WTC11 (cell line): ENCODE results near the gene UBE2J1. TPM values are rescaled to one million over a fixed set of nuclear protein-coding genes. Genes with fewer than 3 reads are reported as not detected.

Source experiments
- ATAC-seq: fragments of 200-7000 bp; cut with Tn5 transposase; 2 replicates; pipeline ENCODE4 v1.10.0; 2021; ENCODE audit warnings: mild to moderate bottlenecking, moderate library complexity
- CTCF ChIA-PET: fragments of 300-600 bp; sonication (Branson Sonifier 250); formaldehyde crosslinking; loops from one replicate; lab custom pipeline; 2021; ENCODE audit warnings: antibody characterized with exemption; lab: Charles Lee
- POLR2A ChIA-PET: fragments of 350-600 bp; sonication (Branson Sonifier 250); formaldehyde crosslinking; loops from one replicate; lab custom pipeline; 2021; ENCODE audit warnings: antibody characterized with exemption; lab: Charles Lee
- DNase-seq: peaks from one replicate; pipeline ENCODE4 v3.0.0; 2021; ENCODE audit warnings: low spot score
- H3K27ac Mint-ChIP-seq: 2 replicates; pipeline ENCODE4 v1.8.0; 2021; ENCODE audit warnings: mixed read lengths
- H3K27me3 Mint-ChIP-seq: 2 replicates; pipeline ENCODE4 v1.8.0; 2021; ENCODE audit warnings: low read depth, mild to moderate bottlenecking, moderate library complexity, mixed read lengths
- H3K36me3 Mint-ChIP-seq: 2 replicates; pipeline ENCODE4 v1.8.0; 2021; ENCODE audit warnings: mixed read lengths
- H3K4me1 Mint-ChIP-seq: 2 replicates; pipeline ENCODE4 v1.8.0; 2022; ENCODE audit warnings: mixed read lengths
- H3K4me3 Mint-ChIP-seq: 2 replicates; pipeline ENCODE4 v1.8.0; 2021; ENCODE audit warnings: mild to moderate bottlenecking, moderate library complexity, mixed read lengths
- H3K9me3 Mint-ChIP-seq: 2 replicates; pipeline ENCODE4 v1.8.0; 2021; ENCODE audit warnings: mixed read lengths
- ATF1 ChIP-seq: sonication (generic); formaldehyde crosslinking; IDR thresholded peaks from 2 replicates; pipeline ENCODE4 v1.8.1; 2023; ENCODE audit warnings: mild to moderate bottlenecking, moderate library complexity, missing genetic modification reagents
- EMX1 ChIP-seq: fragments of 250-450 bp; sonication (Bioruptor Pico); IDR thresholded peaks from 2 replicates; pipeline ENCODE4 v1.8.0; 2021; ENCODE audit warnings: mild to moderate bottlenecking
- GRHL2 ChIP-seq: fragments of 250-450 bp; sonication (Bioruptor Pico); IDR thresholded peaks from 2 replicates; pipeline ENCODE4 v1.8.0; 2022; ENCODE audit warnings: mild to moderate bottlenecking, moderate library complexity; ENCODE audit not compliant: insufficient replicate concordance, severe bottlenecking
- IRF2 ChIP-seq: sonication (generic); formaldehyde crosslinking; IDR thresholded peaks from 2 replicates; pipeline ENCODE4 v1.8.0; 2022; ENCODE audit warnings: low read depth, missing genetic modification reagents, borderline replicate concordance
- JAZF1 ChIP-seq: fragments of 250-450 bp; sonication (Bioruptor Pico); IDR thresholded peaks from 2 replicates; pipeline ENCODE4 v1.9.0; 2021; ENCODE audit warnings: moderate library complexity, mild to moderate bottlenecking, inconsistent platforms
- JUN ChIP-seq: sonication (generic); formaldehyde crosslinking; IDR thresholded peaks from 2 replicates; pipeline ENCODE4 v1.8.0; 2023; ENCODE audit warnings: mild to moderate bottlenecking, missing genetic modification reagents
- MXD4 ChIP-seq: fragments of 250-450 bp; sonication (Bioruptor Pico); IDR thresholded peaks from 2 replicates; pipeline ENCODE4 v1.8.0; 2021; ENCODE audit warnings: mild to moderate bottlenecking, moderate library complexity, borderline replicate concordance
- PRRX2 ChIP-seq: fragments of 250-450 bp; sonication (Bioruptor Pico); IDR thresholded peaks from 2 replicates; pipeline ENCODE4 v1.8.0; 2021; ENCODE audit warnings: mild to moderate bottlenecking
- TP53 ChIP-seq: sonication (generic); formaldehyde crosslinking; IDR thresholded peaks from 2 replicates; pipeline ENCODE4 v1.8.1; 2023; ENCODE audit warnings: mild to moderate bottlenecking, missing genetic modification reagents
- ZBTB21 ChIP-seq: sonication (generic); formaldehyde crosslinking; IDR thresholded peaks from 2 replicates; pipeline ENCODE4 v1.8.1; 2023; ENCODE audit warnings: mild to moderate bottlenecking, missing genetic modification reagents, borderline replicate concordance
- ZNF138 ChIP-seq: sonication (generic); formaldehyde crosslinking; conservative IDR thresholded peaks from 2 replicates; pipeline ENCODE4 v1.8.1; 2022; ENCODE audit warnings: mild to moderate bottlenecking, moderate library complexity, missing genetic modification reagents
- ZNF219 ChIP-seq: sonication (generic); formaldehyde crosslinking; IDR thresholded peaks from 2 replicates; pipeline ENCODE4 v1.8.0; 2023; ENCODE audit warnings: missing genetic modification reagents, mild to moderate bottlenecking, borderline replicate concordance
- total RNA-seq: library from RNA; stranded (reverse); gene quantifications from 3 replicates; pipeline ENCODE4 v1.2.3, GENCODE V29; 2021
- TF ChIP-seq, protein P1 (sequence below): sonication (generic); formaldehyde crosslinking; IDR thresholded peaks from 2 replicates; pipeline ENCODE4 v1.8.0; 2022; ENCODE audit warnings: mild to moderate bottlenecking, missing genetic modification reagents
- TF ChIP-seq, protein P2 (sequence below): sonication (generic); formaldehyde crosslinking; IDR thresholded peaks from 2 replicates; pipeline ENCODE4 v1.8.1; 2022; ENCODE audit warnings: mild to moderate bottlenecking, moderate library complexity, missing genetic modification reagents
- TF ChIP-seq, protein P3 (sequence below): sonication (generic); formaldehyde crosslinking; IDR thresholded peaks from 2 replicates; pipeline ENCODE4 v1.8.1; 2022; ENCODE audit warnings: missing genetic modification reagents, borderline replicate concordance
- TF ChIP-seq, protein P4 (sequence below): sonication (generic); formaldehyde crosslinking; IDR thresholded peaks from 2 replicates; pipeline ENCODE4 v1.8.0; 2023; ENCODE audit warnings: missing genetic modification reagents
- TF ChIP-seq, protein P5 (sequence below): fragments of 250-450 bp; sonication (Bioruptor Pico); IDR thresholded peaks from 2 replicates; pipeline ENCODE4 v1.9.0; 2021; ENCODE audit warnings: mild to moderate bottlenecking
- TF ChIP-seq, protein P6 (sequence below): sonication (generic); formaldehyde crosslinking; IDR thresholded peaks from 2 replicates; pipeline ENCODE4 v1.8.0; 2022; ENCODE audit warnings: mild to moderate bottlenecking, missing genetic modification reagents
- TF ChIP-seq, protein P7 (sequence below): sonication (generic); formaldehyde crosslinking; IDR thresholded peaks from 2 replicates; pipeline ENCODE4 v1.8.1; 2022; ENCODE audit warnings: low read depth, mild to moderate bottlenecking, moderate library complexity, missing genetic modification reagents, borderline replicate concordance
- TF ChIP-seq, protein P8 (sequence below): sonication (generic); formaldehyde crosslinking; IDR thresholded peaks from 2 replicates; pipeline ENCODE4 v1.8.1; 2023; ENCODE audit warnings: mild to moderate bottlenecking, missing genetic modification reagents

UBE2J1 gene
- total RNA-seq, 1 experiment from 2014 or later: 12.3 TPM

DNA sequence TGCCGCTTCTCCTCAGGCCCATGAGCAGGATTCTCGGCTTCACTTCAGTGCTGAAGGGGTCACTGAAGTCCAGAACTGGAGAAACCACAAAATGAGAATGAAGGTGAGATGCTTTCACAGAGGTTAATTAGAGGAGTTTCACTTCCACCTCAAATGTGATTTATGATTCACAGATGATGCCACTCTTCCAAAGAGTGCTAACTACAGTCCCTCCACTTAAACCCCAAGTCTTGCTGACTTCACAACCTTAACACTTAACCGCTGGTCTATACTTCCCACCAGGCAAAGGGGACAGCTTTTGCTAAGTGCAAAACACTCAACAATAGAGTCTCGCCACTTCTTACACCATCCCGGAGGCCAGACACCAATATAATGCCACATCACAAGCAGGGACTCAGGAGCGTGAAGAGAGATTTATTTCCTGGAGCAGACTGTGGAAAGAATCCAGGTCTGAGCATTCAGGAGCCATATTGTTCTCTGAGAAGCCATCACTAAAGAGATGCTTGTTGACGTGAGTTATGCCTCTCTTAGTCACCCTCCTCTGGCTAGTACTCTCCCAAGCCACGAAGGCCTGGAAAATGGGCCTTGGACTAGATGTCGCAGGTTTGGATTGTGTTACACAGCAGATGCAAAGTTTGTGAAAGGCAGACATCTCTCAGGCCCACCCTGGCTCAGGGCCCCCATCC, 35.1 kb upstream of the UBE2J1 start (continued):
- TF ChIP-seq PRRX2 (CRISPR knock-in tag) (no peak), EMX1 (CRISPR knock-in tag) (no peak)

DNA sequence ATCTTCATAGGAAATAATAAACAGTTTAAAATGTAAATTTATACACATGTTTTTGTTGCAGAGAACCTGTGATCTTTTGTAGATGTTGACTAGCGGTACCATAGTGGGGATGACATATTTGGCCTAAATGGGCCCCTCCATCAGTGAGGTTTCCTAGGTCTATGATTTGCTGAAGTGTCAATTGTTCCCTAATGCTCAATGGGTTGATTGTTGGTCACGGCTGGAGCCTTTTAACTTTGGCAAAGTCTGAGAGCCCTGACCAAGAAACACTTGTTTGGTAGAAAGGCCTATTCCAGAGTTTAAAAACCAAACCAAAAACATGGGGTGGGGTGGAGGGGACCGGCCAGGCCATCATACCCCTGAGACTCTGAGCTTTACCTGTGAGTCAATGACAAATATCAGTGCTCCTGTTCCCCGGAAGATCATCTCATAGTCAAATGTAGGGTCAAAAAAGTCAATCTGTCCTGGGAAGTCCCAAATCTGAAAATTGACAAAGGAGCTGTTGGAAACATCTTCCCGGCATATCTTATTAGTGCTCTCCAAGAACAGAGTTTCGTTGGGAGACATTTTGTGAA, 34.5 kb upstream of the UBE2J1 start:
- no peak for TF ChIP-seq GRHL2 (CRISPR knock-in tag)
- TF ChIP-seq, protein P1, sequence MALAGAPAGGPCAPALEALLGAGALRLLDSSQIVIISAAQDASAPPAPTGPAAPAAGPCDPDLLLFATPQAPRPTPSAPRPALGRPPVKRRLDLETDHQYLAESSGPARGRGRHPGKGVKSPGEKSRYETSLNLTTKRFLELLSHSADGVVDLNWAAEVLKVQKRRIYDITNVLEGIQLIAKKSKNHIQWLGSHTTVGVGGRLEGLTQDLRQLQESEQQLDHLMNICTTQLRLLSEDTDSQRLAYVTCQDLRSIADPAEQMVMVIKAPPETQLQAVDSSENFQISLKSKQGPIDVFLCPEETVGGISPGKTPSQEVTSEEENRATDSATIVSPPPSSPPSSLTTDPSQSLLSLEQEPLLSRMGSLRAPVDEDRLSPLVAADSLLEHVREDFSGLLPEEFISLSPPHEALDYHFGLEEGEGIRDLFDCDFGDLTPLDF (CRISPR knock-in tag): no peak
- TF ChIP-seq ATF1 (CRISPR knock-in tag): no peak
- TF ChIP-seq, protein P2, sequence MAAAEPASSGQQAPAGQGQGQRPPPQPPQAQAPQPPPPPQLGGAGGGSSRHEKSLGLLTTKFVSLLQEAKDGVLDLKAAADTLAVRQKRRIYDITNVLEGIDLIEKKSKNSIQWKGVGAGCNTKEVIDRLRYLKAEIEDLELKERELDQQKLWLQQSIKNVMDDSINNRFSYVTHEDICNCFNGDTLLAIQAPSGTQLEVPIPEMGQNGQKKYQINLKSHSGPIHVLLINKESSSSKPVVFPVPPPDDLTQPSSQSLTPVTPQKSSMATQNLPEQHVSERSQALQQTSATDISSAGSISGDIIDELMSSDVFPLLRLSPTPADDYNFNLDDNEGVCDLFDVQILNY (CRISPR knock-in tag): no peak
- TF ChIP-seq MXD4 (CRISPR knock-in tag): no peak
- no peak for TF ChIP-seq IRF2 (CRISPR knock-in tag)
- TF ChIP-seq, protein P3, sequence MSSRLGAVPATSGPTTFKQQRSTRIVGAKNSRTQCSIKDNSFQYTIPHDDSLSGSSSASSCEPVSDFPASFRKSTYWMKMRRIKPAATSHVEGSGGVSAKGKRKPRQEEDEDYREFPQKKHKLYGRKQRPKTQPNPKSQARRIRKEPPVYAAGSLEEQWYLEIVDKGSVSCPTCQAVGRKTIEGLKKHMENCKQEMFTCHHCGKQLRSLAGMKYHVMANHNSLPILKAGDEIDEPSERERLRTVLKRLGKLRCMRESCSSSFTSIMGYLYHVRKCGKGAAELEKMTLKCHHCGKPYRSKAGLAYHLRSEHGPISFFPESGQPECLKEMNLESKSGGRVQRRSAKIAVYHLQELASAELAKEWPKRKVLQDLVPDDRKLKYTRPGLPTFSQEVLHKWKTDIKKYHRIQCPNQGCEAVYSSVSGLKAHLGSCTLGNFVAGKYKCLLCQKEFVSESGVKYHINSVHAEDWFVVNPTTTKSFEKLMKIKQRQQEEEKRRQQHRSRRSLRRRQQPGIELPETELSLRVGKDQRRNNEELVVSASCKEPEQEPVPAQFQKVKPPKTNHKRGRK (CRISPR knock-in tag): no peak
- TF ChIP-seq, protein P4, sequence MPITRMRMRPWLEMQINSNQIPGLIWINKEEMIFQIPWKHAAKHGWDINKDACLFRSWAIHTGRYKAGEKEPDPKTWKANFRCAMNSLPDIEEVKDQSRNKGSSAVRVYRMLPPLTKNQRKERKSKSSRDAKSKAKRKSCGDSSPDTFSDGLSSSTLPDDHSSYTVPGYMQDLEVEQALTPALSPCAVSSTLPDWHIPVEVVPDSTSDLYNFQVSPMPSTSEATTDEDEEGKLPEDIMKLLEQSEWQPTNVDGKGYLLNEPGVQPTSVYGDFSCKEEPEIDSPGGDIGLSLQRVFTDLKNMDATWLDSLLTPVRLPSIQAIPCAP (CRISPR knock-in tag): no peak
- TF ChIP-seq ZNF219 (CRISPR knock-in tag): no peak
- TF ChIP-seq, protein P5, sequence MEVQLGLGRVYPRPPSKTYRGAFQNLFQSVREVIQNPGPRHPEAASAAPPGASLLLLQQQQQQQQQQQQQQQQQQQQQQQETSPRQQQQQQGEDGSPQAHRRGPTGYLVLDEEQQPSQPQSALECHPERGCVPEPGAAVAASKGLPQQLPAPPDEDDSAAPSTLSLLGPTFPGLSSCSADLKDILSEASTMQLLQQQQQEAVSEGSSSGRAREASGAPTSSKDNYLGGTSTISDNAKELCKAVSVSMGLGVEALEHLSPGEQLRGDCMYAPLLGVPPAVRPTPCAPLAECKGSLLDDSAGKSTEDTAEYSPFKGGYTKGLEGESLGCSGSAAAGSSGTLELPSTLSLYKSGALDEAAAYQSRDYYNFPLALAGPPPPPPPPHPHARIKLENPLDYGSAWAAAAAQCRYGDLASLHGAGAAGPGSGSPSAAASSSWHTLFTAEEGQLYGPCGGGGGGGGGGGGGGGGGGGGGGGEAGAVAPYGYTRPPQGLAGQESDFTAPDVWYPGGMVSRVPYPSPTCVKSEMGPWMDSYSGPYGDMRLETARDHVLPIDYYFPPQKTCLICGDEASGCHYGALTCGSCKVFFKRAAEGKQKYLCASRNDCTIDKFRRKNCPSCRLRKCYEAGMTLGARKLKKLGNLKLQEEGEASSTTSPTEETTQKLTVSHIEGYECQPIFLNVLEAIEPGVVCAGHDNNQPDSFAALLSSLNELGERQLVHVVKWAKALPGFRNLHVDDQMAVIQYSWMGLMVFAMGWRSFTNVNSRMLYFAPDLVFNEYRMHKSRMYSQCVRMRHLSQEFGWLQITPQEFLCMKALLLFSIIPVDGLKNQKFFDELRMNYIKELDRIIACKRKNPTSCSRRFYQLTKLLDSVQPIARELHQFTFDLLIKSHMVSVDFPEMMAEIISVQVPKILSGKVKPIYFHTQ: no peak
- no peak for TF ChIP-seq ZNF138
- TF ChIP-seq, protein P6, sequence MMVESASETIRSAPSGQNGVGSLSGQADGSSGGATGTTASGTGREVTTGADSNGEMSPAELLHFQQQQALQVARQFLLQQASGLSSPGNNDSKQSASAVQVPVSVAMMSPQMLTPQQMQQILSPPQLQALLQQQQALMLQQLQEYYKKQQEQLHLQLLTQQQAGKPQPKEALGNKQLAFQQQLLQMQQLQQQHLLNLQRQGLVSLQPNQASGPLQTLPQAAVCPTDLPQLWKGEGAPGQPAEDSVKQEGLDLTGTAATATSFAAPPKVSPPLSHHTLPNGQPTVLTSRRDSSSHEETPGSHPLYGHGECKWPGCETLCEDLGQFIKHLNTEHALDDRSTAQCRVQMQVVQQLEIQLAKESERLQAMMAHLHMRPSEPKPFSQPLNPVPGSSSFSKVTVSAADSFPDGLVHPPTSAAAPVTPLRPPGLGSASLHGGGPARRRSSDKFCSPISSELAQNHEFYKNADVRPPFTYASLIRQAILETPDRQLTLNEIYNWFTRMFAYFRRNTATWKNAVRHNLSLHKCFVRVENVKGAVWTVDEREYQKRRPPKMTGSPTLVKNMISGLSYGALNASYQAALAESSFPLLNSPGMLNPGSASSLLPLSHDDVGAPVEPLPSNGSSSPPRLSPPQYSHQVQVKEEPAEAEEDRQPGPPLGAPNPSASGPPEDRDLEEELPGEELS (CRISPR knock-in tag): no peak
- TF ChIP-seq TP53 (CRISPR knock-in tag): no peak
- TF ChIP-seq, protein P7, sequence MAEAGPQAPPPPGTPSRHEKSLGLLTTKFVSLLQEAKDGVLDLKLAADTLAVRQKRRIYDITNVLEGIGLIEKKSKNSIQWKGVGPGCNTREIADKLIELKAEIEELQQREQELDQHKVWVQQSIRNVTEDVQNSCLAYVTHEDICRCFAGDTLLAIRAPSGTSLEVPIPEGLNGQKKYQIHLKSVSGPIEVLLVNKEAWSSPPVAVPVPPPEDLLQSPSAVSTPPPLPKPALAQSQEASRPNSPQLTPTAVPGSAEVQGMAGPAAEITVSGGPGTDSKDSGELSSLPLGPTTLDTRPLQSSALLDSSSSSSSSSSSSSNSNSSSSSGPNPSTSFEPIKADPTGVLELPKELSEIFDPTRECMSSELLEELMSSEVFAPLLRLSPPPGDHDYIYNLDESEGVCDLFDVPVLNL: no peak
- no peak for TF ChIP-seq JAZF1 (CRISPR knock-in tag)
- TF ChIP-seq ZBTB21 (CRISPR knock-in tag): no peak
- TF ChIP-seq, protein P8, sequence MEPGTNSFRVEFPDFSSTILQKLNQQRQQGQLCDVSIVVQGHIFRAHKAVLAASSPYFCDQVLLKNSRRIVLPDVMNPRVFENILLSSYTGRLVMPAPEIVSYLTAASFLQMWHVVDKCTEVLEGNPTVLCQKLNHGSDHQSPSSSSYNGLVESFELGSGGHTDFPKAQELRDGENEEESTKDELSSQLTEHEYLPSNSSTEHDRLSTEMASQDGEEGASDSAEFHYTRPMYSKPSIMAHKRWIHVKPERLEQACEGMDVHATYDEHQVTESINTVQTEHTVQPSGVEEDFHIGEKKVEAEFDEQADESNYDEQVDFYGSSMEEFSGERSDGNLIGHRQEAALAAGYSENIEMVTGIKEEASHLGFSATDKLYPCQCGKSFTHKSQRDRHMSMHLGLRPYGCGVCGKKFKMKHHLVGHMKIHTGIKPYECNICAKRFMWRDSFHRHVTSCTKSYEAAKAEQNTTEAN: no peak
- TF ChIP-seq JUN (CRISPR knock-in tag): no peak
- Mint-ChIP-seq H3K27me3 (no peaks in the 10 kb centered on the region; the same call in 1 of the 2 replicates), H3K27ac (no peak overlapping the region), H3K9me3 (peaks cover 4% of the 10 kb centered on the region), H3K4me3 (no peak overlapping the region), H3K36me3 (peaks cover 5% of the 10 kb centered on the region), H3K4me1 (peaks cover 3% of the 10 kb centered on the region)
- DNase-seq: no peak
- ChIA-PET POLR2A (no interaction called here), CTCF (no interaction called here)
- no peak for ATAC-seq
